SK-MEL-5 (cell line): Measurements from ENCODE around the gene BRCA2. TPM values are rescaled to one million over a fixed set of nuclear protein-coding genes. Genes with fewer than 3 reads are reported as not detected.
"Not testable (repeated sequence)": the region's sequence is repeated elsewhere in the genome, so short reads cannot be mapped to it uniquely, and the experiment has no call there.

Experiments used
- DNase-seq: peaks from one replicate; pipeline ENCODE4 v3.0.0-alpha.2; 2016; ENCODE audit warnings: low read depth, low spot score
- in situ Hi-C: cut with HindIII; loops from 2 replicates; pipeline ENCODE4 v1.10.0; 2016; ENCODE audit warnings: low sequenced_read_pairs, high pct_unique_total_duplicates, low pct_unique_long_range_greater_than_20kb
- total RNA-seq: library from RNA; depleted of rRNA; stranded (reverse); fragments of >200 nt; shearing (Covaris generic); gene quantifications from 2 replicates; pipeline ENCODE4 v1.2.3, GENCODE V29; 2014

Gene BRCA2
- total RNA-seq, 1 experiment from 2014 or later: 11.4 TPM

DNA sequence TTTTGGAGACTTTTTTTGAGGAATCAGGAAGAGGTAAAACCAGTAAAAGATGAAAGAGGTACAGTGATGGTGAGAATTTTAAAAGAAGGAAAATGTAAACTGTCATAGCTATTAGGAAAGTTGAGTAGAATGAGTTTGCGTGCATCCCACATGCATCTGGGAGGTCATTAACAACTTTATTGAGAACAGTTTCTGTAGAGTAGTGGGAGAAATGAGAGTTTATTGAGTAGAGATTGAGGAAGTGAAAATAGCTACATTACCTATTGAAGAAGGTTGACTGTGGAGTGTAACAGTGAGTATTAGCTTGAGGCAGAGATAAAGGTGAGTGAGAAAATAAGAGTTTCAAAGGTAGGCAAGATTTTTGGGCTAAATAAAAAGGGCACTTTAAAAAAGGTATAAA lies 38.7 kb downstream of the BRCA2 start:
- in situ Hi-C loops: no loop called here
- no peak for DNase-seq

DNA sequence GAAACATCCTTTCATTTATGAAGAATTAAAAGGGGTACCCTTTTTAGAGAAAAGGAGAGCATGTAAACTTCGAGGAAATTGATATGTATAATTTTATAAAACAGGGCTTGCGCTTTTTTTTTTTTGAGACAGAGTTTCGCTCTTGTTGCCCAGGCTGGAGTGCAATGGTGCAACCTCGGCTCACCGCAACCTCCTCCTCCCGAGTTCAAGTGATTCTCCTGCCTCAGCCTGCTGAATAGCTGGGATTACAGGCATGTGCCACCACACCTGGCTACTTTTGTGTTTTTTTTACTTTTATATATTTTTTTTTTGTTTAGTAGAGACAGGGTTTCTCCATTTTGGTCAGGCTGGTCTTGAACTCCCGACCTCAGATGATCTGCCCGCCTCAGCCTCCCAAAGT lies 40.6 kb downstream of the BRCA2 start:
- DNase-seq, in situ Hi-C loops: not testable (repeated sequence)

DNA sequence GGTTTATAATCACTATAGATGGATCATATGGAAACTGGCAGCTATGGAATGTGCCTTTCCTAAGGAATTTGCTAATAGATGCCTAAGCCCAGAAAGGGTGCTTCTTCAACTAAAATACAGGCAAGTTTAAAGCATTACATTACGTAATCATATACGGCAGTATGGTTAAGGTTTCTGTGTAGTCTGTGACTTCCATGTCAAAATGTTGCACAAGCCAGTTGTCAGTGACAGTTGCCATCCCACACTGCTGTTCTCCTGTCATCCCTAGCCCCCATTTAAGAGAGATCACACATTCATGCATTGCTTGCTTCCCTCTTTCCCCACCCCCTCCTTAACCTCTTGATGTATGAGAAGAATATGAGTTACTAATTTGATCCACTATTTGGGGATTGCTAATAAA lies 47.3 kb downstream of the BRCA2 start:
- DNase-seq: no peak
- in situ Hi-C loops: no loop called here

DNA sequence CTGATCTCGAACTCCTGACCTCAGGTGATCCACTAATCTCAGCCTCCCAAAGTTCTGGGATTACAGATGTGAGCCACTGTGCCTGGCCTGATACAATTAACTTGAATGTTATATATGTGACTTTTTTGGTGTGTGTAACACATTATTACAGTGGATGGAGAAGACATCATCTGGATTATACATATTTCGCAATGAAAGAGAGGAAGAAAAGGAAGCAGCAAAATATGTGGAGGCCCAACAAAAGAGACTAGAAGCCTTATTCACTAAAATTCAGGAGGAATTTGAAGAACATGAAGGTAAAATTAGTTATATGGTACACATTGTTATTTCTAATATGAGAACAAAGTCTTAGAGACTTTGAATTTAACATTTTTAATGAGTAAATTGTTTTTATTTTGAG lies 55.5 kb downstream of the BRCA2 start:
- in situ Hi-C loops: no loop called here
- DNase-seq: no peak

DNA sequence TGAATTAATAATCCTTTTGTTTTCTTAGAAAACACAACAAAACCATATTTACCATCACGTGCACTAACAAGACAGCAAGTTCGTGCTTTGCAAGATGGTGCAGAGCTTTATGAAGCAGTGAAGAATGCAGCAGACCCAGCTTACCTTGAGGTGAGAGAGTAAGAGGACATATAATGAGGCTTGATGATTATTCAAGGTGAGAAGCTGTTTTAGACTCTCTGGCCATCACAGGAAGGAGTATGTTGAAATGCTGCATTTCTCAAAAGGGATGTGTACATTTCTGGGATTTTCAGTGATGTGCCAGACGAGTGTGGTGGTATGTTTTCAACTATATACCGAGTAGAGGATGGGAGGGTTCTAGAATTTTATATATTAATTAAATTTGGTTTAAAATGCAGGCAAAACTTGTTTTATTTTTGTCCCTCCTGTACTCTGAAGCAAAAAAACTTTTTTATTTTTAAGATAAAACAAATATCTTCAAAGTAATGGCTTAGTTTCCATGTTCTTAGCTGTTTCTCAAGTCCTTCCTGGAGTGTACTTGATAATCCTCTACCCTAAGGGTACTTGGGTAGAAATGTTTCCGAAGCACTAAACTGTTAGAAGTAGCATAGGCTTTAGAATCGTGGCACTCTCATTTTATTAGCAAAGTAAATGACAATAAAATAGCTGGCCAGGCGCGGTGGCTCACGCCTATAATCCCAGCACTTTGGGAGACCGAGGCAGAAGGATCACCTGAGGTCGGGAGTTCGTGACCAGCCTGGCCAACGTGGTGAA lies 61.5 kb downstream of the BRCA2 start:
- DNase-seq: no peak

DNA sequence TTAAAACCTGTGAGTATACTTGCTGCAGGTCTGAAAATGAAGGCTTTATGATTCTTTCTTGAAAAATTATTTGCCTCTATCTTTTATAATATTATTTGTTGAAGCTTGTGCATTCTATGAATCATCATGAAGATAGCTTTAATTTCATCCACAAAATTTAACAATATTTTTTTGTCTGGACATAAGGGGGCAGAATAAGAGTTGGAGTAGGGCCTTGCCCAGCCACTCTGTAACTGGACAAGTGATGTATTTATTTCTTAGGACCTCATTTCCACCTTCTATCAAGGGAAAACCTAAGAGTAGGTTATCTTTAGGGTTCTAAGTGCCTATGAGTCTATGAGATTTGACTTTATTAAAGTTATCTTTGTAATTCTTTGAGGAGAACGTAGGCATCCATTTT lies 62.7 kb downstream of the BRCA2 start:
- DNase-seq: no peak
- in situ Hi-C loops: no loop called here

More for the DNA sequence above, 61.5 kb downstream of the BRCA2 start:
- in situ Hi-C loops: no loop called here

DNA sequence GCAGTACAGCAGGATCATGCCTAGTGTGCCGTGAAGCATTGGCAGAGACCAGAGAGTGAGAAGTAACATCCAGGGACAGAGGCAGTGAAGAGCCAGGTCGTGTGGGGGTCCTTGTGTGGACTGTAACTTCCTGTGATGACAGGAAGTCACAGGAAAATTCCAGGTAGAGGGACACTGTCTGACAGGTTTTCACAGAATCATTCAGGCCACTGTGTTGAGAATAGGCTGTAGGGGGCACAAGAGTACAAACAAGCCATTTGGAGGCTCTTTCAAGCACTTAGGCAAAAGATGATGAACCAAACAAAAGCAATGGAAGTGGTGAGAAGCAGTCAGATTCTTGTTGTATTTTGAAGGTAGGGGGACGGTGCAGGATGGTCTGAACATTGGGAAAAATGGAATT lies 66.2 kb downstream of the BRCA2 start:
- in situ Hi-C loops: no loop called here
- peak; percentile 54 for DNase-seq

DNA sequence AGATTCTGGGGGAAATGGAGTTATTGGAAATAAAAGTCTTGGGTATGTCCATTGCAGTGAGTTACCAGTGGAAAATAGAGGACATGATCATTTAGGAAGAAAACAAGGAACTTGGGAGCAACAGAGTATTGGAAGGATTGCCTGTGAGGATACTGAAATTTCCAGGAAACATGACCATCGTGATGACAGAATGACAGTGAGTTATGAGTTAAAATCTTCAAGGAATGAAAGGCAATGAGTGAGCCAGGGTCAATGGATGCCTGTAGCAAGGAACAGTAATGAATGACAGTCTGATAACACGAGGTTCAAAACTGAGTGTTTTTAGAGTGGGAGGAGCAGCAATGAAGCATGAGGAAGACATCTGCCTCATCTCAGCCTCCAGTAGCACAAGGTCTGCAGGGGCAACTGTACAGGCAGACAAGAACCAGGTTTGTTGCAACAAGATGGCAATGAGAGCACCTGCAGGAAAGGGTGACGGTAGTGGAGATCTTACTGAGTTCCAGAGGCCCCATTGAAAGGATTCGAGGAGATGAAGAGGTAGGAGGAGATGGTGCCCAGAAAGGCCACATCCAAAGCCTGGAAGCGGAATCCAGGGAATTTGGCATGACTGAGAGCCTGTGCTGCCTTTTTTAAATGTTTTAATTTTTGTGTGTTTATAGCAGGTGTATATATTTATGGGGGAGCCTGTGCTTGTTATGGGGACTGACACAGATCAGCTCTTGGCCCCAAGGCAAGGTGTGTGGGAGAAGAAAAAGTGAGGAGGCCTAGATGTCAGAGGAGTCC lies 68.7 kb downstream of the BRCA2 start:
- no peak for DNase-seq
- in situ Hi-C loops: no loop called here

DNA sequence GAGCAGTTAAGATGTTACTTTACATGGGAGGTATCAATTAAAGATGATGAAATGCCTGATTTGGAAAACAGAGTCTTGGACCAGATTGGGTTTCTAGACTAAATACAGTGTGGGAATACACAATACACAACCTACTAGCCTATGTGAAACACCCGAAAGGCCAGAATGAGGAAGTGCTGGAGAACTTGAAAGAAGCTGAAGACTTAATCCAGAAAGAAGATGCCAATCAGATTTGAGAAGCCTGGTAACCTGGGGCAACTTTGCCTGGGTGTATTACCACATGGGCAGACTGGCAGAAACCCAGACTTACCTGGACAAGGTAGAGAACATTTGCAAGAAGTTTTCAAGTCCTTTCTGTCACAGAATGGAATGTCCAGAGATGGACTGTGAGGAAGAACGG lies 69.4 kb downstream of the BRCA2 start:
- DNase-seq: no peak
- in situ Hi-C loops: no loop called here

DNA sequence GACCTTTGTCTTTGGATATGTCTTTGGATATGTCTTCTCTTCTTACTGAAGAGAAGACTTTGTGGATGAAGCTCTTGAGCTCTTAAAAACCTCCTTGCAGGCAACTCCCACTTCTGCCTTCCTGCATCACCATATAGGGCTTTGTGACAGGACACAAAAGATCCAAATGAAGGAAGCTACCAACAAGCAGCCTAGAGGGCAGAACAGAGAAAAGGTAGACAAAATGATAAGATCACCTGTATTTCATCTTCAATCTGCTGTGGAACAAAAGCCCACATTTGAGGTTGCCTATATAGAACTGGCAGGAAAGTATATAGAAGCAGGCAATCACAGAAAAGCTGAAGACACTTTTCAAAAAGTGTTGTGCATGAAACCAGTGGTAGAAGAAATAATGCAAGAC lies 70.1 kb downstream of the BRCA2 start:
- in situ Hi-C loops: no loop called here
- DNase-seq: no peak

DNA sequence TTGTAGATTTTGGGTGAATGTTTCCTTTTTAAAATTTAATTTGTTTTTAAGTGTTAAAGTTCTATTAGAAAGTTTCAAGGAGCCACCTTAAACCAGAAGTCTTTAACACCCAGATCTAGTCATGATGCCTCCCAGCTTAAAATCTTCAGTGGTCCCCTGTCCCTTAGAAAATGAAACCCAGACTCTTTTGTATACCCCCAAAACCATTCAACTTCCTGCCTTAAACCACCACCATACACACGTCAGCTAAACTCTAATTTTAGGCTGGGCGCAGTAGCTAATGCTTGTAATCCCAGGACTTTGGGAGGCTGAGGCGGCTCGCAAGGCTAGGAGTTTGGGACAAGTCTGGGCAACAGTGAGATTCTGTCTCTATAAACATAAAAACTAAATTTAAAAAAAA lies 74.7 kb downstream of the BRCA2 start:
- in situ Hi-C loops: no loop called here
- no peak for DNase-seq

DNA sequence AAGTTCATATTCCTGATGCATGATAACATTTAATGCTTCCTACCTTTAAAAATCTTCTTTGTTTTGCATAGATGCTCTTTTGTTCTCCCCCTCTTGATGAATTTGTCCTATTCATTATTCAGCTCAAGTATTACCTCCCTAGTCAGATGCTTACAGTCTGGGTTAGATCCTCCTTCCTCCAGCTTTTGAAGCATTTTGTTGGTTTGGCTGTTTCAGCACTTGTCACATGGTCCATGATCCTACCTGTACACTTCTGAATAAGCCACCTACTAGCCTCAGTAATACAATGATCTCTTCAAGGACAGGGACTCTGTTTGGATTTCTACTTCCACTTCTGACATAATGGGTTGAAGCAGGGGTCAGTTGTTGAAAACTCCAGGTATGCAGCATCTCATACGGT lies 75.2 kb downstream of the BRCA2 start:
- in situ Hi-C loops: no loop called here
- DNase-seq: peak; percentile 14

DNA sequence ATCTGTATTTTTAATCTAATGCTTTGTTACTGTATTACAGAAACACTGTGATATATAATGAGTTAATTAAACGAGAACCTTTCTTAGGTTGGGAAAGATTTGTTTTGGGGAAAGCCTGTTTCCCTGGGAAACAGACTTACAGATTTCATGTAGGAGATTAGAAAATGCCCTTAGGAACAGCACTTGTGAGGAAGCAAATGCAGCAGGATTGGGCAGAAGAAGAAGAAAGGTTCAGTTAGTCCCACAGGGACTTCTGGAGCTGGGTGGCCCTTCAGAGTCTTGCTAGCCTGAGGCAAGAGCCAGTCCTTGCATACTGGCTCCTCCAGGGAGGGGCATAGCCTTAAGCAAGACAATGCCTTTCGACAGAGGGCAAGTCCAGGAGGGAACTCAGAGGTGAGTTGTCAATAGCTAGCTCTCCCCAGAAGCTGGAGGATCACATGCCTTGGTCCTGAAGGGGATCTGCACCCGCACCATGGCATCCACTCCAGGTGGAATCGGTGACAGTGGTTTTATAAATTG lies 75.9 kb downstream of the BRCA2 start:
- in situ Hi-C loops: no loop called here
- no peak for DNase-seq

DNA sequence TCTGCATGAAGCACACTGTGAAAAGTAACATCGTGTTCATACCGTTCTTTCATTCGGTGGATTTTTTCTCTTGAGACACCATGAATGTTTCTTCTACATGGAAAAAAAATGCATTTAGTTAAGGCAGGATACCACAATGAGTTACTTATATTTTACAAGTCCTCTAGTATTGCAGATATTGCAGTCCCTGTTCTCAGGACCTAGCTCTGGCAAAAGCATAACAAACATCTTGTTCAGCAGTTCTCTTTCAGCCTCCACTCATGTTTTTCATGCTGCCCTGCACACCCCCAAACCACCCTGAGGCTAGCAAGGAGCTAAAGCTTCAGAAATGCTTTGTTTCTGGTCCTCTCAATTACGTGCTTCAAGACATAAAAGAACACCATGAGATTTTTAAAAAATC lies 87.8 kb downstream of the BRCA2 start:
- in situ Hi-C loops: no loop called here
- DNase-seq: peak; percentile 21

DNA sequence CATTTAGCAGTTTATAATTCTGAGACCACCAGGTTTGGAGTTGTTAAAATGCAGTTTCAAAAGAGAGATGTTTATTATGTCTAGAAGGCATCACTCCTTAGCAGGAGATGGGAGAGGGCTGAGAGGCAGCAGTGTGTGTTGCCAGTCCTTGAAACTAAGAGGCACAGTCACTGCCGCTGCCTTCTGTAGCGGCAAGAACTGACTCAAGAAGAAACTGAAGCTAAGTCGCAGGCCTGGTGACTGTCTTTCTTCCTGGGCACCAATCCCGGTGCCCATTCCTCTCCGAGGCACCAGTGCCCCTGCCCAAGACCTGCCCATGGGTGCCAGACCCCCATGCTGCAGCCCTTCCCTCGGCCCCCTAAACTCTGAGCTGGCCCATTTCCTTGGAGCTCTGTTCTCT lies 92.5 kb downstream of the BRCA2 start:
- in situ Hi-C loops: no loop called here
- DNase-seq: no peak

DNA sequence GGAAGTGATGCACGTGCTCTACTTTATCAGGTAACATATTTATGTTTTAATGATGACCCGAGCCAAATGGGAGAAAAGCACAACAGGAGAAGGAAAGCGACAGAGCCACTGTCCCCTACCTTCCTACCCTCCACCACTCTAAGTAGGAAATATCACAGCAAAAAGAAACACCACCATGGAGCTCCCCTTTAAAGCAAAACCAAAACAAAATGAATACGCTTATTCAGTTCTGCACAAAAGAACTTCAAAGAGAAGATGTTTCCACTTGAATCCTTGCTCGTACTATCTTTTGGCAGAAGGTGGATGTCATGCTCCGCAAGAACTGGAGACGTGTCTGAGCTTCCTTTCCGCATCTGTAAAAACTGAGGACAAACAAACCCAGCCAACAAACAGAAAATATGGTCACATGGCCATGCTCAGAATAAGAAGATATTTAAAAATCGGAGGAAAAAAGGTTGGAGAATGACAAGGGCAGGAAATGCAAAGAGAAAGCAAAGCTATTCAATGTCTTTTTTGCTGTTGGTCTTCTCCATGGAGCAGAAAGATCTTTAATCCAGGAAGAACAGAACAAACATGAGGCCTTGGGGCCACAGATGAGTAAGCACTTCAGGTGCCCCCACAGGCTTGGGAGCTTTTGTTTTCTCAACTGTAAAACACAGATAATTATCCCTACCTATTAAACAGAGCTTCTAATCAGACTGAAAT lies 93.1 kb downstream of the BRCA2 start:
- in situ Hi-C loops: no loop called here
- DNase-seq: no peak

DNA sequence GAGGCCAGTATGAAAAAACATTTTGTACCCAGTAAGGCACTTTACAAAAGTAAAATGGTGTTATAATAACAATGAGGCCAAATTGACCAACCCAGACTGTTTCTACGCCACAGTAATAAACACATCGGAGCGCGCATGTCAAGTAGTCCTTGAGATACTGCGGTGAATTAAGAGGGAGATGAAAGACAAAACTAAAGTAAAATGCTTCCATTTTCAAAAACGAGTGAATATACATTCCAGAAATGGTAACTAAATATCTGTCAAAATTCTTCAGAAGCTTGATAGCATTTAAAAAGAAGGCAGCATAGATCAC lies 93.6 kb downstream of the BRCA2 start:
- no peak for DNase-seq
- in situ Hi-C loops: no loop called here

DNA sequence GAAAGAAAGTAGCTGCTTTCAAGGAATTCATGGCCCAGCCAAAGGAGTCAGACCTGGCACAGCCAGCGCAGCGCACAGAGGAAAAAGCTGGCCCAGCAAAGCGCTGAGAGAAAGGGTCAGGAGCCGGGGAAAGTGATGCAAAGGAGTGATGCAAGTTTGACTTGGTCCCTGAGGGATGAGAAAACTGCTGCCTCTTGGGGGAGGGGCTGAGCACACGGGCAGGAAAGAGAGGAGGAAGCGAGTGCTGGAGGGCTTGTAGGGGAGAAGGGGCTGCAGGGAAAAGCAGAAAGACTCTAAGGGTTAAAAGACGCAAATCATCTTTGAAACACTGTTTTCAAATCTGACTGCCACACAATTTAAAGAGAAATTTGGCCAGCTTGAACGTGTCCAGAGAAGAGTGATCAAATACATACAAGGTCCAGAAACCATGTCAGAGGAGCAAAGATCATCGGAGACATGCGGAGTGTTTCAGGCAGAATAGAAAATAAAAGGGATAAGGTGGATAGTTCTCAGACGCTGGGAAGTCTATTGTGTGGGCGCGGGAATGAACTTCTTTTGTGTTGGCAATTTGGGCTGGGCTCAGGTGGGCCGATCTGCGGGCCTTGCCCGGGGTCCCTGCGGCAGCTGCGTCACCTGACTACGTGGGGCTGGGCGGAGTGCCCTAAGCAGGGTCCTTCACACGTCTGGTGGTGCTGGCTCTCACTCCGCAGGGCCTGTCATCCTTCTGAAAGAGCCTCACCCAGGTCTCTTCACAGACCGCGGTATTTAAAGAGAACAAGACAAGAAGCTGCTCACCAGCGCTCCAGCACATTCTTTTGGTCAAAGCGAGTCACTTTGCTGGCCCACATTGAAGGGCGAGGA lies 94.5 kb downstream of the BRCA2 start:
- in situ Hi-C loops: no loop called here
- DNase-seq: no peak
